HG02798 (cell line): Measurements from ENCODE around the gene RNF25.
"Not testable (repeated sequence)": the region's sequence is repeated elsewhere in the genome, so short reads cannot be mapped to it uniquely, and the experiment has no call there.

Source experiments
- ATAC-seq: cut with Tn5 transposase; IDR thresholded peaks from one replicate; pipeline ENCODE4 v1.9.1; 2021; ENCODE audit warnings: mild to moderate bottlenecking; ENCODE audit not compliant: unreplicated experiment, poor library complexity

RNF25 gene

DNA sequence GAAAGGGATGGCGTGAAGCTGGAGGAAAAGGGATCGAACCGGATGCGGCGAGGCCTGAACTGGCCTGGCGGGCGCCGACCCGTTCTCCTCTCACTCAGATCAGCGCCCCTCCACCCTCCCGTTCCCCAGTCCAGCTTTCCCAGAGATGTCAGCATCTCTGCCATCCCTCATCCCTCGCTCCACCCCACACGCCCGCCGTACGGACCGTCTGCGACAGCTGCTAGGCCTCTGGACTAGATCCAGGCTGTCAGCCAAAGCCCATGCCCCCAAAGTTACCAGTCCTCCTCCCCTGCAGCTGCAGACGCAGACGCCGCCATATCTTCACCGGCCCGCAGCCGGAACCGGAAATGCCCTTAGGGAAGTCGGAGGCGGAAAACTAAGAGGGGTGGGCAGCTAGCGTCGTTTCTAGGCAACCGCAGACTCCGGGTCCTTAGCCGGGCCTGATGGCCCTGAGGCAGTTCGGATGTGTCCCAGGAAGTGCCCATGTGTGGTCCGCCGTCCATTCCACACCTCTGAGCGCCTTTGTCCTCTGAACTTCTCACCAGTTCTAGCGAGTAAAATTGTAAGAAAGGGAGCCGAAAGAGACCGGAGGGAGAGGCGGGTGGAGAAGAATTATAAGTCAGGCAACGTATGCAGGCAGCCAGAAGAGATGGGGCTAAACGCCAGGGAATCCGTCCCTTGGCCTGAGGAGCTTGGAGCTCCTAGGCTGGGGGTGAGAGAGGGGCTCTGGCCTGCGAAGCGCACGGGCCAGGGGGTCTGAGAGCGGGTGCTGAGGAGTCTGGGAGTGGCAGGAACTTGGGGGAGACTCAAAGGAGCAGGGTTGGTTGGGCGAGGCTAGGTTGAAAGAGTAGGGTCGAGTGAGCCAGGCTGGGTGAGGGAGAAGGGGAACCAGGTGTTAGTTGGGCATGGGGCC is at the start of gene RNF25, which contains the start of gene STK36:
TSS of gene RNF25 (minus strand) at position 349 of the 913 bp plus-strand sequence. CDS start at position 317, 32 bp downstream.
TSS of gene STK36 (plus strand) at position 433 of the 913 bp plus-strand sequence. CDS start 744 bp downstream, outside the sequence.
- ATAC-seq, result peak; percentile 100

DNA sequence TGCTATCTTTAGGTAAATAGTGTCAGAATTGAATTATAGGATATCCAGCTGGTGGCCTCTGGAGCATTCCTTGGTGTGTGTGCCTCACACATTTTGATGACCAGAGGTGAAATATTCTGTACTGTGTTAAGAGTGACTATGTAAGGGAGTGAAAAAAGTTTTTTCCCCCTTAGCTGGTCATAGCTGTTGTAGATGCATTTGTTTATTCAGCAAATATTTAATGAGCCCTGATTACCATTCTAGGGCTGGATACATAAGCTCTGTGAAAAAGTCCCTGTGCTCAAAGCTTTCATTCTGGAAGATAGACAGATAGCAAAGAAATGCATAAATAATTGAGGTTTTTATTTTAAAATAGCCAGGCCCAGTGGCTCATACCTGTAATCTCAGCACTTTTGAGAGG is 49.7 kb upstream of the RNF25 start:
- ATAC-seq, result no peak

DNA sequence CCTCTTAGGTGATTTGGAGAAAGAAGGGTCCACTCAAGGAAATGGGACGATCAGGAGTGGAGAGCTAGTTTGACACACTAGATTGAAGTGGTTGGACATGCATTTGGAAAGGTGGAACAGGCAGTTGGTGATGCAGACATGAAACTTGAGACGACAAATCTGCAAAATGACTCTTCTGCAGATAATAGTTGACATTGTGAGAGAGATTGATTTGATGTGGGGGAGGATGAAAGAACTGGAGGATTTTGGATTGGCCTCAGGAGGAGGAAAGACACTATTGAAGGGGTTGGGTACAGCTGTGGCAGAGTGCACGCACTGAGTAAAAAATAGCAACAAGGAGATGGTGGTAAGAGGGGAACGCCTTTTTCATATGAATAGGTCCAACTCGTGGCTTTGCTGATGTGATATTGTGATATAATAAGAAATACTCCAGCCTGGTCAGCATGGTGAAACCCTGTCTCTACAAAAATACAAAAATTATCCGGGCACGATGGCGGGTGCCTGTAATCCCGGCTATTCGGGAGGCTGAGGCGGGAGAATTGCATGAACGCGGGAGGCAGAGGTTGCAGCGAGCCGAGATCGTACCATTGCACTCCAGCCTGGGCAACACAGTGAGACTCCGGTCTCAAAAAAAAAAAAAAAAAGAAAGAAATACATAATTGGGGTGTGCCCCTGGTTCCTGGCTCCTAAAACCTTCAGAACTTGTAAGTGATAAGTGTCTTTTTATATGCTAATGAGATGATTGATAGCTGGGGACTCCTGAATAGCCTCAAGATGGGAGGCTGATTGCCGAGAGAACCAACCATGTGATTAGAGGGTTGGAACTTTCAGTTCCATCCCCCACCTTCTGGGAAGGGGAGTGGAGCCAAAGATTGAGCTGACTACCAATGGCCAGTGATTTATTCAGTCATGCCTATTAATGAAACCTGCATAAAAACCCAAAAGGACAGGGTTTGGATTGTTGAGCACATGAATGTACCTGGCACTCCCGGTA is 48.5 kb upstream of the RNF25 start:
- ATAC-seq, result no peak

DNA sequence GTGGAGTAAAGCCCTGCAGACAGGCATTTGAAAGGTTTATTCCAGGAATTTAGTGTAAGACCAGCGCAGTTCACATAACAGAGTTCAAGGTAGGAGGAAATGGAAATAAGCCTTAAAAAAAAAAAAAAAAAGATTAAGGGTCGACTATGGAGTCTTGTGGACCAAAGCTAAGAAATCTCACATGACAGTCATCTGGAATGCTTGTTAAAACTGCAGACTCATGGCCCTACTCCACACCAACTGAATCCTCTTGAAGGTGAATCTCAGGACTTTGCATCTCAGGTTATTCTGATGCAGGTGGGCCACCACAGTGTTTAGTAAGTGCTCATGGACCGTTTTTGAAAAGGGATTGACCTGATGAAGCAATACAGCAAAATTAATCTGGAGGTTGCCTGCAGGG is 47.7 kb upstream of the RNF25 start:
- no peak for ATAC-seq

DNA sequence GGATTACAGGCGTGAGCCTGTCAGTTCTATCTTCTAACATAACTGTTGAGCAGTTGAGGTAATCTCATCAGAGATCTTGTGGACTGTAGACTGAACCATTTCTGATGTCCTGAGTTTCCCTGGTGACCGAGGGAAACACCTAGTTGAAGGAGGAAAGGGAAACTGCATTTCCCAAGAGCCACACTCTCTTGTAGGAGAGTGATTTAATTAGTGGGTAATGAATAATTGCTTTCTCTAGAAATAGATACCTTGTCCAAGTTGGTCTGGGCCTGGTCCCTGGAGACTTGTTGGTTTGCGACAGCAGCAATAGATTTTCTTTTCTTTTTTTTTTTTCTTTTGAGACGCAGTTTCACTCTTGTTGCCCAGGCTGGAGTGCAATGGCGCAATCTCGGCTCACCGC is 46.3 kb upstream of the RNF25 start:
- no peak for ATAC-seq

- ATAC-seq, result no peak
These were observed 45.5 kb upstream of the RNF25 start for GRCh38 chr2:218717262-218717661.

GRCh38 chr2:218716070-218716469 is 44.3 kb upstream of the RNF25 start:
- no peak for ATAC-seq

DNA sequence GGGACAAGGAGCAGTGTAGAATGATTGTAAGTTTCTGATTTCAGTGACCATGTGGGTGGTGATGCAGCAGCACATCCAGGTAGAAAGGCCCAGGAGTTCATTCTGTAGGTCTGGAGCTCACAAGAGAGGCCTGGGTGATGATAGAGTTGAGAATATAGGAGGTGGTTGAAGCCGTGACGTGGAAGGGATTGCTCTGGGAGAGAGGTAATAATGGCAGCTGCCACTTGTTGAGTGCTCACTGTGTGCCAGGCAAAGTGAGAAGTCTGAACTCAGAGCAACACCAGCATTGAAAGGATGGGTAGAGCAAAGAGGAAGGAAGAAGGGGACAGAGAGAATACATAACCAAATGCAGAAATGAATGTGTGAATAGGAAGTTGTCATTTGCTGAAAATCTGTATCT is 42.1 kb upstream of the RNF25 start:
- ATAC-seq, result no peak

GRCh38 chr2:218711550-218711929 is 39.7 kb upstream of the RNF25 start:
- no peak for ATAC-seq

- ATAC-seq, result peak; percentile 91
These were observed 39.1 kb upstream of the RNF25 start, which contains the start of gene TTLL4 for GRCh38 chr2:218710687-218711549. TTLL4 (plus strand) TSS chr2:218710835; CDS start chr2:218737677, 26,842 bp downstream.

- ATAC-seq, result no peak
These were observed 38.5 kb upstream of the RNF25 start for GRCh38 chr2:218710334-218710686.

DNA sequence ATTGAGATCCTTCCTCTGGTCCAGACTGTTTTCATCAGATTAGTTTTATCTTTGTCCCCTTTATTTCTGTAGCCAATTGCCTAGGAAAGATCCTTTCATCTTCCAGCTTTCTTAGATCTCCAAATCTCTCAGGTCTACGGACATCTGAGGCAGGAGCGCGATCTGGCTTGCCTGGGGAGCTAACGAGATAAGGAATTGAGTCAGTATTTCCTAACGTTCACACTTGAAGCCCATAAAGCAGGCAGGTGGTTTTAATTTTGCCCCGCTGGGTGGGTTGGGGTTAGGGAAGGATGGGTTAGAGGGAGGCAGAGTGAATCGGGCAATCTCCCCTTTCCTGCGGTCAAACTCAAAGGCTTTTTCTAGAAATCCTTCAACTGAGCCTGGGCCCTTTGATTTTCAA is 38.1 kb upstream of the RNF25 start:
- no peak for ATAC-seq

- peak; percentile 37 for ATAC-seq
These were observed 36.3 kb upstream of the RNF25 start for GRCh38 chr2:218708086-218708485.

DNA sequence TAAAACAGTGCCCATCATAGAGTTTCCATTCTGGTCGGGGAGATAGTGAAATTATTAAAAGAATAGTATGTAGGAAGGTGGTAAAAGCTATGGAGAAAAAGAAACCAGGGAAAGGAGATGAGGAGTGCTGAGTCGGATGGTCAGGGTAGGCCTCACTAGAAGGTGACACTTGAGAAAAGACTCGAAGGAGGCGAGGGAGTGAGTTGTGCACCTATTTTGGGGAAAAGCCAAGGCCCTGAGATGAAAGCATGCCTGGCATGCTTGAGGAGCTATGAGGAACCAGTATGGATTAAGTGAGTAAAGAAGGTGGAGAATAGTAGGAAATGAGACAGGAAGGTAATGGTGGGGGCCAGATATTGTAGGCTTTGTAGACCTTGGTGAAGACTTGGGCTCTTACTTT is 31.5 kb upstream of the RNF25 start:
- ATAC-seq, result no peak

GRCh38 chr2:218701806-218702205 is 30.0 kb upstream of the RNF25 start:
- no peak for ATAC-seq

DNA sequence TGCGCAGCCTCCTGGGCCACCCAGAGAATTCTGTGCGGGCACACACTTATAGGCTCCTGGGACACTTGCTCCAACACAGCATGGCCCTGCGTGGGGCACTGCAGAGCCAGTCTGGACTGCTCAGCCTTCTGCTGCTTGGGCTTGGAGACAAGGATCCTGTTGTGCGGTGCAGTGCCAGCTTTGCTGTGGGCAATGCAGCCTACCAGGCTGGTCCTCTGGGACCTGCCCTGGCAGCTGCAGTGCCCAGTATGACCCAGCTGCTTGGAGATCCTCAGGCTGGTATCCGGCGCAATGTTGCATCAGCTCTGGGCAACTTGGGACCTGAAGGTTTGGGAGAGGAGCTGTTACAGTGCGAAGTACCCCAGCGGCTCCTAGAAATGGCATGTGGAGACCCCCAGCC is 27.1 kb upstream of the RNF25 start:
- no peak for ATAC-seq

GRCh38 chr2:218694405-218695145 is 22.8 kb upstream of the RNF25 start:
- no peak for ATAC-seq

GRCh38 chr2:218691234-218691633 is 19.4 kb upstream of the RNF25 start:
- ATAC-seq, result no peak

- ATAC-seq, result not testable (repeated sequence)
These were observed 15.7 kb upstream of the RNF25 start for GRCh38 chr2:218687400-218688060.
